ENCODE results near the gene OR5M3. TPM values are rescaled to one million over a fixed set of nuclear protein-coding genes. Genes with fewer than 3 reads are reported as not detected.

OR5M3 gene
- polyA plus RNA-seq, 1 of the 3 experiments (the other 2 are of a cell fraction) = not detected

DNA sequence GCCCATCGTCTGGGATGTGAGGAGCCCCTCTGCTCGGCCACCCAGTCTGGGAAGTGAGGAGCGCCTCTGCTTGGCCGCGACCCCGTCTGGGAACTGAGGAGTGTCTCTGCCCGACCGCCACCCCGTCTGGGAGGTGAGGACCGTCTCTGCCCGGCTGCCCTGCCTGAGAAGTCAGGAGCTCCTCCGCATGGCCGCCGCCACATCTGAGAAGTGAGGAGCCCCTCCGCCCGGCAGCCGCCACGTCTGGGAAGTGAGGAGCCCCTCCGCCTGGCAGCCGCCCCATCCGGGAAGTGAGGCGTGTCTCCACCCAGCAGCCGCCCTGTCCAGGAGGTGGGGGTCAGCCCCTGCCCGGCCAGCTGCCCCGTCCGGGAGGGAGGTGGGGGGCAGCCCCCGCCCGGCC is 23.9 kb upstream of the OR5M3 start:
- H3K27ac ChIP-seq (ENCODE audit: low read depth in 2 of 2, low read length in 1 of 2) = no peak overlapping the region
- no peaks in the 10 kb centered on the region; the same call in 1 of the 2 replicates for H3K27me3 ChIP-seq (ENCODE audit: insufficient read depth)
- no peaks in the 10 kb centered on the region for H3K79me2 ChIP-seq (ENCODE audit: insufficient read depth)
- no peaks in the 10 kb centered on the region for H3K36me3 ChIP-seq (replicated peaks in 1 of 2; ENCODE audit: control insufficient read depth in 1 of 2, insufficient read depth in 2 of 2, low read length in 1 of 2)
- POLR2A ChIA-PET = no interaction called here
- CTCF ChIA-PET = no interaction called here
- WGBS (ENCODE audit: low lambda C conversion rate) = 42% methylated on average over 6 of the region's 28 CpGs
- no peak overlapping the region for H2AFZ ChIP-seq (ENCODE audit: low read depth)
- no peak overlapping the region for H3K4me3 ChIP-seq (ENCODE audit: low read depth in 2 of 2, low read length in 1 of 2)
- no peaks in the 10 kb centered on the region for H4K20me1 ChIP-seq (ENCODE audit: insufficient read depth)
- no peaks in the 10 kb centered on the region for H3K4me1 ChIP-seq (ENCODE audit: control insufficient read depth in 1 of 2, insufficient read depth in 2 of 2, low read depth in 1 of 2, low read length in 1 of 2)
- no peaks in the 10 kb centered on the region for H3K9me2 ChIP-seq
- DNase-seq = no peak
- H3K9ac ChIP-seq = no peak overlapping the region
- no peaks in the 10 kb centered on the region for H3K9me3 ChIP-seq
- TF ChIP-seq, protein P1, sequence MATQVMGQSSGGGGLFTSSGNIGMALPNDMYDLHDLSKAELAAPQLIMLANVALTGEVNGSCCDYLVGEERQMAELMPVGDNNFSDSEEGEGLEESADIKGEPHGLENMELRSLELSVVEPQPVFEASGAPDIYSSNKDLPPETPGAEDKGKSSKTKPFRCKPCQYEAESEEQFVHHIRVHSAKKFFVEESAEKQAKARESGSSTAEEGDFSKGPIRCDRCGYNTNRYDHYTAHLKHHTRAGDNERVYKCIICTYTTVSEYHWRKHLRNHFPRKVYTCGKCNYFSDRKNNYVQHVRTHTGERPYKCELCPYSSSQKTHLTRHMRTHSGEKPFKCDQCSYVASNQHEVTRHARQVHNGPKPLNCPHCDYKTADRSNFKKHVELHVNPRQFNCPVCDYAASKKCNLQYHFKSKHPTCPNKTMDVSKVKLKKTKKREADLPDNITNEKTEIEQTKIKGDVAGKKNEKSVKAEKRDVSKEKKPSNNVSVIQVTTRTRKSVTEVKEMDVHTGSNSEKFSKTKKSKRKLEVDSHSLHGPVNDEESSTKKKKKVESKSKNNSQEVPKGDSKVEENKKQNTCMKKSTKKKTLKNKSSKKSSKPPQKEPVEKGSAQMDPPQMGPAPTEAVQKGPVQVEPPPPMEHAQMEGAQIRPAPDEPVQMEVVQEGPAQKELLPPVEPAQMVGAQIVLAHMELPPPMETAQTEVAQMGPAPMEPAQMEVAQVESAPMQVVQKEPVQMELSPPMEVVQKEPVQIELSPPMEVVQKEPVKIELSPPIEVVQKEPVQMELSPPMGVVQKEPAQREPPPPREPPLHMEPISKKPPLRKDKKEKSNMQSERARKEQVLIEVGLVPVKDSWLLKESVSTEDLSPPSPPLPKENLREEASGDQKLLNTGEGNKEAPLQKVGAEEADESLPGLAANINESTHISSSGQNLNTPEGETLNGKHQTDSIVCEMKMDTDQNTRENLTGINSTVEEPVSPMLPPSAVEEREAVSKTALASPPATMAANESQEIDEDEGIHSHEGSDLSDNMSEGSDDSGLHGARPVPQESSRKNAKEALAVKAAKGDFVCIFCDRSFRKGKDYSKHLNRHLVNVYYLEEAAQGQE (IDR thresholded peaks at IDR 0.05; ENCODE audit: low read depth, low read length) = no peak
- TF ChIP-seq EZH2phosphoT487 (IDR thresholded peaks at IDR 0.05; ENCODE audit: borderline replicate concordance, low read depth) (no peak), SMC3 (IDR thresholded peaks at IDR 0.05; ENCODE audit: low read depth, low read length) (no peak)
- TF ChIP-seq, protein P2, sequence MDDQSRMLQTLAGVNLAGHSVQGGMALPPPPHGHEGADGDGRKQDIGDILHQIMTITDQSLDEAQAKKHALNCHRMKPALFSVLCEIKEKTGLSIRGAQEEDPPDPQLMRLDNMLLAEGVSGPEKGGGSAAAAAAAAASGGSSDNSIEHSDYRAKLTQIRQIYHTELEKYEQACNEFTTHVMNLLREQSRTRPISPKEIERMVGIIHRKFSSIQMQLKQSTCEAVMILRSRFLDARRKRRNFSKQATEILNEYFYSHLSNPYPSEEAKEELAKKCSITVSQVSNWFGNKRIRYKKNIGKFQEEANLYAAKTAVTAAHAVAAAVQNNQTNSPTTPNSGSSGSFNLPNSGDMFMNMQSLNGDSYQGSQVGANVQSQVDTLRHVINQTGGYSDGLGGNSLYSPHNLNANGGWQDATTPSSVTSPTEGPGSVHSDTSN (IDR thresholded peaks at IDR 0.05) = no peak
- no peak overlapping the region for H3K4me2 ChIP-seq
- H3F3A ChIP-seq (replicated peaks; ENCODE audit: insufficient read depth) = no peaks in the 10 kb centered on the region

DNA sequence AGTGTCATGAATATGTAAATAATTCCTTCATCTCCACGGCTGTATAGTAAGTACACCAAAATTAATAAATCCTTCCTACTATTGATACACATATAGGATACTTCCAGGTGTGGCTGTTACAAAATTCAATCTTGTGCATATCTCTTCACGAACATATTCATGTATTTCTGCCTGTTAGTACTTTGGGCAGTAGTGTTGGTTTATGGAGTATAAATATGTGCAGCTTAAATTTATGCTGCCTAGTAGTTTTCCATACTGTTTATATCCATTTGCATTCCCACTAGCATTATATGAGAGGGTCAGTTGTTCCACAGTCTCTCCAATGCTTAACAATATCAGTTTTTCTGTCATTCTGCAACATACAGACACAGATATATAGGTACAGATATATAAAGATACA is 22.0 kb upstream of the OR5M3 start:
- Histone ChIP-seq H4K20me1 (ENCODE audit: insufficient read depth) (no peaks in the 10 kb centered on the region), H3K4me2 (no peak overlapping the region), H3K9ac (no peak overlapping the region), H3K4me3 (ENCODE audit: low read depth in 2 of 2, low read length in 1 of 2) (no peak overlapping the region), H3K79me2 (ENCODE audit: insufficient read depth) (no peaks in the 10 kb centered on the region), H3K9me2 (no peaks in the 10 kb centered on the region), H3F3A (replicated peaks; ENCODE audit: insufficient read depth) (no peaks in the 10 kb centered on the region), H3K36me3 (replicated peaks in 1 of 2; ENCODE audit: control insufficient read depth in 1 of 2, insufficient read depth in 2 of 2, low read length in 1 of 2) (no peaks in the 10 kb centered on the region), H3K27me3 (ENCODE audit: insufficient read depth) (no peaks in the 10 kb centered on the region), H3K4me1 (ENCODE audit: control insufficient read depth in 1 of 2, insufficient read depth in 2 of 2, low read depth in 1 of 2, low read length in 1 of 2) (no peaks in the 10 kb centered on the region), H3K27ac (ENCODE audit: low read depth in 2 of 2, low read length in 1 of 2) (no peak overlapping the region), H3K9me3 (no peaks in the 10 kb centered on the region), H2AFZ (ENCODE audit: low read depth) (no peak overlapping the region)
- POLR2A ChIA-PET = no interaction called here
- no peak for DNase-seq
- 1% methylated on average over 2 of the region's 2 CpGs for WGBS (ENCODE audit: low lambda C conversion rate)
- CTCF ChIA-PET = no interaction called here
- TF ChIP-seq, protein P3, sequence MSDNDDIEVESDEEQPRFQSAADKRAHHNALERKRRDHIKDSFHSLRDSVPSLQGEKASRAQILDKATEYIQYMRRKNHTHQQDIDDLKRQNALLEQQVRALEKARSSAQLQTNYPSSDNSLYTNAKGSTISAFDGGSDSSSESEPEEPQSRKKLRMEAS (IDR thresholded peaks at IDR 0.05; ENCODE audit: low read depth) = no peak
- TF ChIP-seq SIN3A (IDR thresholded peaks at IDR 0.05; ENCODE audit: borderline replicate concordance, low read depth, low read length) (no peak), SMC3 (IDR thresholded peaks at IDR 0.05; ENCODE audit: low read depth, low read length) (no peak), RXRA (IDR thresholded peaks at IDR 0.05; ENCODE audit: borderline replicate concordance, low read depth) (no peak), FOSL2 (IDR thresholded peaks at IDR 0.05; ENCODE audit: borderline replicate concordance, low read depth) (no peak)
- TF ChIP-seq, protein P2 (IDR thresholded peaks at IDR 0.05) = no peak
- TF ChIP-seq, protein P4, sequence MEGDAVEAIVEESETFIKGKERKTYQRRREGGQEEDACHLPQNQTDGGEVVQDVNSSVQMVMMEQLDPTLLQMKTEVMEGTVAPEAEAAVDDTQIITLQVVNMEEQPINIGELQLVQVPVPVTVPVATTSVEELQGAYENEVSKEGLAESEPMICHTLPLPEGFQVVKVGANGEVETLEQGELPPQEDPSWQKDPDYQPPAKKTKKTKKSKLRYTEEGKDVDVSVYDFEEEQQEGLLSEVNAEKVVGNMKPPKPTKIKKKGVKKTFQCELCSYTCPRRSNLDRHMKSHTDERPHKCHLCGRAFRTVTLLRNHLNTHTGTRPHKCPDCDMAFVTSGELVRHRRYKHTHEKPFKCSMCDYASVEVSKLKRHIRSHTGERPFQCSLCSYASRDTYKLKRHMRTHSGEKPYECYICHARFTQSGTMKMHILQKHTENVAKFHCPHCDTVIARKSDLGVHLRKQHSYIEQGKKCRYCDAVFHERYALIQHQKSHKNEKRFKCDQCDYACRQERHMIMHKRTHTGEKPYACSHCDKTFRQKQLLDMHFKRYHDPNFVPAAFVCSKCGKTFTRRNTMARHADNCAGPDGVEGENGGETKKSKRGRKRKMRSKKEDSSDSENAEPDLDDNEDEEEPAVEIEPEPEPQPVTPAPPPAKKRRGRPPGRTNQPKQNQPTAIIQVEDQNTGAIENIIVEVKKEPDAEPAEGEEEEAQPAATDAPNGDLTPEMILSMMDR (IDR thresholded peaks at IDR 0.05) = no peak
- TF ChIP-seq, protein P5, sequence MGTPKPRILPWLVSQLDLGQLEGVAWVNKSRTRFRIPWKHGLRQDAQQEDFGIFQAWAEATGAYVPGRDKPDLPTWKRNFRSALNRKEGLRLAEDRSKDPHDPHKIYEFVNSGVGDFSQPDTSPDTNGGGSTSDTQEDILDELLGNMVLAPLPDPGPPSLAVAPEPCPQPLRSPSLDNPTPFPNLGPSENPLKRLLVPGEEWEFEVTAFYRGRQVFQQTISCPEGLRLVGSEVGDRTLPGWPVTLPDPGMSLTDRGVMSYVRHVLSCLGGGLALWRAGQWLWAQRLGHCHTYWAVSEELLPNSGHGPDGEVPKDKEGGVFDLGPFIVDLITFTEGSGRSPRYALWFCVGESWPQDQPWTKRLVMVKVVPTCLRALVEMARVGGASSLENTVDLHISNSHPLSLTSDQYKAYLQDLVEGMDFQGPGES (IDR thresholded peaks at IDR 0.05; ENCODE audit: low read depth, low read length) = no peak

Measured in SK-N-SH (cell line).